GM19468 (cell line): ENCODE measurements around the gene NPS.

Source experiments
- ATAC-seq: cut with Tn5 transposase; IDR thresholded peaks from one replicate; pipeline ENCODE4 v1.9.1; 2021; ENCODE audit warnings: mild to moderate bottlenecking, moderate library complexity, moderate number of reproducible peaks; ENCODE audit not compliant: unreplicated experiment; ENCODE audit errors: extremely low read depth

NPS gene

DNA sequence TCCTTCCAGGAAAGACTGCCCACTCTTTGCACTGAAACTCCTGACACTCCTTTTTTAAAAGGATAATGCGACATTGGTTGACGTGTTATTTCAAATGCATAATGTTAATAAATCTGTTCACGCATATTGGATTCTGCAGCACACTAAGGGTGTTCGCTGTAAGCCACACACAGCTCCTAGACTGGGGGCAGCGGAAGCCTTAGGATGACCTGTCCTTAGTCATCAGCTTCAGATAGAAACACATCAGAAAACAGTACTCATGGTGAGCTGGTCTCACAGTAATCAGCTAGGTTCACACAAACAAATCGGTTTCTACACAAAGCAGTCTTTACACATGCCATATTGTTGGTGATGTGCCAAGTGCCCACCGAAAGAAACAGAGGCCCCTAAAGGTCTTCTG is 4.3 kb downstream of the NPS start:
- ATAC-seq: no peak

DNA sequence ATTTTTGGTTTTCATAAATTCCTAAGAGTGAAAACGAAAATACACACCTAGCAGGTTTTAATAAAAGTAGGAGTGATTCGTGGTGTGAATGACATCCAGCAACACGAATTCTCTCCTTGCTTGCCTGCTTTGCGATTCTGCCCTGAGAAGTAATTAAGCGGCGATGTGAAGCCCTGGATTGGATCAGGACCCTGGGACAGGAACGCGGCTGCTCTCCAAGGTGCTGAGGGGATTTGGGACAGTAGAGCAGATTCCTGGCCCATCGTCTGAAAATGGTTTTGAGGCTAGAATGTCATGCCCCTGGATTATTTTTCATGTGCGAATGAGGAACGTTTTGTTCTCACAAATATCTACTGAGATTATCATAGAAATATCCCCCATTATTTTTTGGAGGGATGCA is 7.8 kb downstream of the NPS start:
- ATAC-seq: no peak

GRCh38 chr10:127561647-127562046 is 12.5 kb downstream of the NPS start:
- ATAC-seq: no peak

- ATAC-seq: peak; percentile 39
Observed at GRCh38 chr10:127563718-127564553, 14.8 kb downstream of the NPS start.

- ATAC-seq: no peak
Observed at GRCh38 chr10:127564644-127565043, 15.5 kb downstream of the NPS start.

GRCh38 chr10:127565583-127565982 is 16.5 kb downstream of the NPS start:
- ATAC-seq: no peak

DNA sequence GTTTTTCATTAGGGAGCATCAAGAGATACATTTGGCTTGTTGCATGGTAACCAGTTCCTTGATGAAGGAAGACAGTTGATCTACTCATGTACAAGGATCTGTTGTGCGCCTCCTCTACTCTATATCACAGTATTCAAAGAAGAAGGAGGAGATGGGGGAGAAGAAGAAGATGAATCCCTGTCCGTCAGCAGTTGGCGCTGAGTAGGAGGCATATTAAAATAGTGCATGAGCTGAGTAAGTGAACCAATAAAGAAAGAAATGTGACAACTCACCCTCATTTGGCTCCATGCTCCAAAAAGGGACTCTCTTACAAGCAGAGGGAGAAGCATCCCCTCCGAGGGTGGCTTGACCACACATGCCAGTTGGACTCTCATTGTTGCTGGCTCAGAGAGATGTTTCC is 20.1 kb downstream of the NPS start:
- ATAC-seq: no peak

GRCh38 chr10:127570036-127570435 is 20.9 kb downstream of the NPS start:
- no peak for ATAC-seq

- no peak for ATAC-seq
Observed at GRCh38 chr10:127571386-127571785, 22.3 kb downstream of the NPS start.

DNA sequence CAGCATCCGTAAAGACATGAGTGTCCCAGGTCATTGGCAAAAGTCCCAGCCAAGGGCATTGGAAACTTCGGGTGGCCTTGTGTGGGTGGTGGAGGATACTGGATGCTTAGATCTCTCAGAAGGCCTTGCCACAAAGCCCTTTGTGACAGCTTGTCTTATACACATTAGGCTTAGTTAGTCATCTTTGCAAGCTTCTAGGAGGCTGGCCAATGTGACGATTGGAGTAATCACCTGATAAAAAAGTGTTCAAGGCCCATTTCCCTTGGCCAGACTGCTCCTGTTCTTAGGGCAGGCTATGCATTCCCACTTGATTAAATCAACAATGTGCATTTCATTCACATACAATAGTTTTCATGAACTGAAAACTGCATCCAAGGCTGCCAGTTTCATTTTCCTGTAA is 26.9 kb downstream of the NPS start:
- ATAC-seq: no peak

GRCh38 chr10:127576740-127577161 is 27.6 kb downstream of the NPS start:
- no peak for ATAC-seq

DNA sequence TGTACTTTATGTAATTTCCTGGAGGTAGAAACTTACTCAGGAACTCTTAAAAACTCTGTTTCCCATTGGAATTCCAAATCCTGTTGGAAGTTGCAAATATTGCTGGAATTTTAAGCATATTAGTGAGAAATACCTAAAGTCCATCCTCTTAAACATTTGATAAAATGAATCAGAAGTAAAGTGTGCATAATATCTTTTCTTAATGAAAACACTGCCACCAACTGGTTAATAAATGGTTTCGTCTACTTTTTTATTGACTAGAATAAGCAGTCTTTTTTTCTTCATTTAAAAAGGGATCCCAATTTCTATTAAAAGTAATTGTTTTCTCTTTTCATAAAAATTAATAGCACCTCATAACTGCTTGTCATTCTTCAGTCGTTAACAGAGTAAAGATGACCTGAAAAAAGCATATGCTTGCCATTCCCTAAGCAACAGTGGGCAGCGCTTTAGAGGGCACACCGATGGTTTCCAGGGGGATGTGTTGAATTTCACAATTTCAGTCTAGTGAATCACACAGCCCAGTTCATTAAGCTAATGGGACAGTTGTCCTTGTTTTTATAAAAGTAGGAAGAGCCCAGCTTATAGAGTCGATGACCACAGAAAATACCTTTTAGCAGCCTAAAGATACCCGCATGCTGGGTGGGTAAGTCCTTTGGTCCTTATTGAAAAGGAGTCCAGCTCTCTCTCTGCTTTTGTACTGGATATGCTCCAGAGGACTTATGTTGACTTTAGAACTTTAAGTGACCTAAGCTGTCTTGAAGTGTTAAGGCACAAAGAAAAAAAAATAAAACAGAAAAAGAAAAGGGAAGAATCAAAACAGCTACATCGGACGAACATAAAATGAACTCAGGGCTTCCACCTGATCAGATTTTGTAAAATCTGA is 28.5 kb downstream of the NPS start:
- ATAC-seq: no peak

- ATAC-seq: no peak
Observed at GRCh38 chr10:127578259-127578960, 29.3 kb downstream of the NPS start.

DNA sequence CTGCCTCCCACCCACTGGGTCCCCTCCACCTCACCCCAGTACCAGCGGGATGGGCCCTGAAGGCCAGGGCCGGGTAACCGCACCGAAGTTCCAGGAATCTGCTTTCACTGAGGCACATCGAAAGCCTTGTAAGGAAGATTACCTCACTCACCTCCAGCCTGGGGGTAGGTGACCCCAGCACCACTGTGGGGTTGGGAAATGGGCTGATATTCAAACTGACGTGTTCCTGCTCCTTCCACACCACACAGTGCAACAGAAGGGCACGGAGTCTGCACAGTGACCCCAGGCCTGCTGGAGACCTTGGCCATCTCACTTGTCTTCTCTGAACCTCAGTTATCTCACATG is 29.8 kb downstream of the NPS start:
- no peak for ATAC-seq

GRCh38 chr10:127579640-127580039 is 30.5 kb downstream of the NPS start:
- ATAC-seq: no peak

GRCh38 chr10:127580822-127581221 is 31.7 kb downstream of the NPS start:
- no peak for ATAC-seq

DNA sequence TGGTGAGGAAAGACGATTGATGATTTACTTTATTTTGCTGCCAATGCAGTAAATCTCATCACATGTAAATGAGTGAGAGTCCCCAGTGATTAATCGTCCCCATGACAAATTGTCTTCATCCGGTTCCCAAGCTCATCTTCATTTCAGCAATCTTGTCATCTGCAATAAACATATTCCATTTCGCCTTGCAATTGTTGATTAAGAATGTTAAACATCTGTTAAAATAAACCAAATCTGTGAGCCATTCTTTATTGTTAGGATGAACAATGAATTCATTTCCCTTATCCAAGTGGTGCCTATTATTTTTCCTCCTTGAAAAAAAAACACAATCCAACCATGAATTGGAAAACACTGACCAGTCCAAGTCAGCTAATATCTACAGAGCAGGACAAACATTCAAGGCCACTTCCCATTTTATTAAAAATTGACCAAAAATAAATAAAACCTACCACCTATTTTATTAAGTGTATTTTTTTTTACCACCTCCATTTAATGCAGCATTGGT is 36.5 kb downstream of the NPS start:
- no peak for ATAC-seq

DNA sequence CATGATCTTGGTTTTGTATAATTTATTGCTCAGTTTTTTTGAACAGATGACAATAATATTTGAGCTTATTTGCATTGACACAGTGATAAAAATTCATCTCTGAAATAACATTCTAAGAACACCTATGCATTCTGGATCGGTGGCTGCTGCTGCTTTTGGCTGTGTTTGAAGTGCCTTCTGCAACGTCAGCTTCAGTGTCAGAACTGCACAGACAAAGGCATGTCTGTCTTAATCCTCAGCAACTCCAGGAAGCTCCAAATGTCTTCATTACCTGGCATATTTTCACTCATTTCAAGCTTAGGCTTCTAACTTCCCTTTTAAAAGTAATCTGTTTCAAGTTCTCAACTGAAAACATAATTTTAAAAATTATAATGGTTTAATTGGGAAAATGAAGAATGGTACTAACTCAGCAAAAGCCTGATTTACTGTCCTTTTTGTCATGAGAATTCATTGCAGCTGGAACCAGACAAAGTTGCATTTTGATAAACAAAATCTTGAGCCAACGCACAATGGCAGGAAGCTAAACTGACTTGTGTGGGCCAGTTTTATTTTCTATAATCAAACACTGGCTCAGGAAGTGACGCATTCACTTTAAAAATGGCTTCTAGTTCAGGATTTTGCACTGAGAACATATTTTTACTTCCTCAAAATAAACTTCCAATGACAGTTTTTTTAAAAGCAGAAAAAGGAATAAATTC is 38.7 kb downstream of the NPS start:
- no peak for ATAC-seq

DNA sequence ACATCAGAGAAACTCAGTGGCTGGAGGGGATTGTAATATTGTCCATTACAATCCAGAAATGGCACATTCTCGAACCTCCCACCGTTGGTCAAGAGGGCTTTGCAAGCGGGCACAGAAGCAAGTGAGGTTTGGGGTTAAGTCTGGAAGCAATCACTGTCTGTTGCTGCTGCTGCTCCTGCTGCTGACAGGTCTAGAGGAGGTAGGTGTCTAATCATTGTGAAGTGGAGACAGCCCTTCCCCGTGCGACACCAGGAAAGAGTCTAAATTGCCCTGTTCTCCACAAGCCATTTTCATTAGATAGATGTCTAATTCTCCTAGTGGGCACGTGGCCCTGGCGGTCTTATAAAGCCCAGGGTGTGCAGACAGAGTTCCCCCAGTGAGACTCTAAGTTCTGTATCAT is 43.5 kb downstream of the NPS start:
- ATAC-seq: no peak

DNA sequence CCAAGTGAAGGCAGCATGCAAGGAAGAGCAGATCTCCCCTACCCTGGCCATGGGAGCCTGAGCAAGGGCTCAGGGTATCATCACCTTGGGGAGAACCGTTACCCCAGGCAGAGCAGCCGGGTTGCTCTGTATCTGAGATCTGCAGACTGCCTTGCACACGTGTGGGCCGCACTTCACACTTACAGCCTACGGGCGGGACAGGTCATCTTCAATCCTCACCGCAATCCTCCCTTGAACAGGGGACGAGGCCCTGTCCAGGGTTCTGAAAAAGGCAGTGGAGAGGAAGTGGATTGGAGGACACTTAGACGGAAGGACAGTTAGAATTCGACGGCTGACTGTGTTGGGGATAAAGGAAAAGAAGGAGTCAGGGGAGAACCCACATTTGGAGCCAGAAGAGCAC is 51.4 kb downstream of the NPS start:
- no peak for ATAC-seq
